DMS53 treated with DMSO at 0.1 percent for 48 hours (cell line): Measurements from ENCODE around the gene ADRB2.
A peak's percentile ranks its signal among the peaks of the same experiment; 100 is the strongest.
"Not testable (repeated sequence)": the region's sequence is repeated elsewhere in the genome, so short reads cannot be mapped to it uniquely, and the experiment has no call there.

Experiments used
- DNase-seq: peaks from one replicate; lab custom pipeline; 2025; ENCODE audit not compliant: unreplicated experiment; lab: John Stamatoyannopoulos, UW

ADRB2 gene

GRCh38 chr5:148826053-148826738 is at the start of gene ADRB2:
TSS of gene ADRB2 (plus strand) at chr5:148826611. CDS start at chr5:148826832, 221 bp downstream.
- peak; percentile 92 for DNase-seq

- no peak for DNase-seq
Measured at GRCh38 chr5:148776780-148777179, 49.6 kb upstream of the ADRB2 start.

DNA sequence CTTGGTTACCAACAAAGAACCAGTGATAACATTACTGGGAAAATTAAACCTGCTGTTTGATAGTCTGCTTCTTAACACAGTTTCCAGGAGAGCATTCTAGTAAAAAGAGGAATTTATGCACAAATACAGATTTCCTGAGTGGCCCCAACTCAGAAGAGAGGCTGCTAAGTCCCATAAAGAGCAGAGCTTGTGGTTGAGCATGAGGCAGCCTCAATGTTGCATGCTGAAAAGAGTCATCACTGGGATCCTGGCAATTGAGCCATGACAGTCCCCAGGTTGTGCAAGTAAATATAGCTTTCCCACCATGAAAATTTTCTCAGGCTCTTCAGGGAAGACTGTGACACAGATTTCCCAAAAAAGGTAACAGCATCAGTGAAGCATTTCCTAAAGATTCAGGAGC is 47.5 kb upstream of the ADRB2 start:
- no peak for DNase-seq

DNA sequence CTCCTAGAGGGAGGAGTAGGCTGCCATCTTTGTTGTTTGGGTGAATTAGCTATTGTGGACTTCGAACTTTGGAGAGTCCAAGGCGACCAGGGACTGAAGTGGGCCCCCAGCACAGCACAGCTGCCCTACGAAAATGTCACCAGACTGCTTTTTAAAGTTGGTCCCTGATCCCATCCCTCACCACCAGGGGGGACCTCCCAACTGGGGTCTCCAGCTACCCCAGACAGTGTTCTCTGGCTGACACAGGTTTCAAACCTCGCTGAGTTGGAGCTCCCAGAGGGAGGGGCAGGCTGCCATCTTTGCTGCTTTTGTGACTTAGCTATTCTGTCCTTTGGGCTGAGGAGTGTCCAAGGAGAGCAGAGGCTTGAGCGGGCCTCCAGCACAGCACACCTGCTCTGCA is 45.7 kb upstream of the ADRB2 start:
- no peak for DNase-seq

DNA sequence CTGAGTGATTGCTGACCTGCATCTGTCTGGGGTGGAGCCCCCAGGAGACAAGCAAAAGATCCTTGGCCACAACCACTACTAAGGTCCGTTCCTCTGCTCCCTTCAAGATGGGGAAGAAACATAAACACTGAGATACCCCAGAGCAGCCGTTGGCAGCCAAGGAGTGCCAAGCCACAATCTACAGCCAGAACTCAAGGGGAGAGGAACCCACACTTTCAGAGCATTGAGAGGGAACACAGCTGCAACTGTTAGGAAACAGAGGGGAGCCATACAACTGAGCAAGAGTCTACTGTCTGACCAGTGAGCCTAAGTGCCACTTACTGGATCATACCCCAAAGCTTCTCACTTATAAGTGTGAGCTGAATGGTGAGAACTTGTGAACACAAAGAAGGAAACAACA is 44.6 kb upstream of the ADRB2 start:
- DNase-seq: no peak

DNA sequence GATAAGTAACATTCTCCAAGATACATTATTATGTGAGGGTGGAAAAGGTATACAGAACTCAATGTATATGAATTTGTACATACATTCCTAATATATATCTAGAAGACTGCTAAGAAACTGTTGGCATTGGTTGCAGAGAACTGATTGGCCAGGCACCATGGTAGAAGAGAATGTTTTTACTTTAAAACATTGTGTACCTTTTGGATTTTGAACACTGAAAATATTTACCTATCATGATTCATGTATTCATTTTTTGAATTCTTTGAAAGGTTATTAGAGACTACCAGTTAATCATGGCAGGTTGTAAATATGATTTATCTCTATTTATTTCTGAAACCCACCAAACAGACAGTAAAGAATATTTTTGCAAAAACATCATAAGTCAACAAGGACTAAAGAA is 41.2 kb upstream of the ADRB2 start:
- no peak for DNase-seq

GRCh38 chr5:148786456-148786855 is 40.0 kb upstream of the ADRB2 start:
- no peak for DNase-seq

GRCh38 chr5:148788636-148789035 is 37.8 kb upstream of the ADRB2 start:
- no peak for DNase-seq

- no peak for DNase-seq
Measured at GRCh38 chr5:148790545-148791333, 35.7 kb upstream of the ADRB2 start.

DNA sequence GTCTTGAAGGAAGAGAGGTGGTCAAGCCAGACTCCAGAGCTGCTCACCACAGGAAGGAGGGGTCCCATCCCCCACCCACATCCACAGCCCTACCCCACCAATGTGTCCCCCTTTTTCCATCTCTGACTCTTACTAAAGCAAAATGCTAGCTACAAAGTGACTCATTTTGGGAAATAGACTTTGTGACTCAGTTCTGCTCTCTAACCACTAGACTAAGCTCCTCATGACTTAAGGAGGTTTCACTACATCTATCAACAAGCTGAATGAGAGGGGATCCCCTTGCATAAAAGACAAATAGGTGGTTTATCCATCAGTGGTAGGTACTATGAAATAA is 35.1 kb upstream of the ADRB2 start:
- no peak for DNase-seq

DNA sequence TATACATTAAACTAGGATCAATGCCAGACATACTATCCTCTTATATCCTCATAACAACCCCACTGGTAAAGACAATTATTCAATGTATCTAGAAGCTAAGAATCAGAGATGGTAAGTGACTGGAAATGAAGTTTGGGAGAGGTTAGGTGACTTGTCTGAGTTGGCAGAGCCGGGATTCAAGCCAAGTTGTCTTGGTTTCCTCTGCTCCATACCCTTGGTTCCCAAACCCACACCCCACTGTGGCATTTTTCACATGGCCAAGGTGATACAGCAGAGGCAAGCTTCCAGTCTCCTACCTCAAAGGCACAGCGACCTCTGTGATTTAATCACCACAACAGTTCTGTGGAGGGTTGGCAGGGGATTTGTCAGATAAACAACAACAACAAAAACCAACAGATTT is 34.7 kb upstream of the ADRB2 start:
- no peak for DNase-seq

GRCh38 chr5:148792744-148793143 is 33.7 kb upstream of the ADRB2 start:
- DNase-seq: no peak

DNA sequence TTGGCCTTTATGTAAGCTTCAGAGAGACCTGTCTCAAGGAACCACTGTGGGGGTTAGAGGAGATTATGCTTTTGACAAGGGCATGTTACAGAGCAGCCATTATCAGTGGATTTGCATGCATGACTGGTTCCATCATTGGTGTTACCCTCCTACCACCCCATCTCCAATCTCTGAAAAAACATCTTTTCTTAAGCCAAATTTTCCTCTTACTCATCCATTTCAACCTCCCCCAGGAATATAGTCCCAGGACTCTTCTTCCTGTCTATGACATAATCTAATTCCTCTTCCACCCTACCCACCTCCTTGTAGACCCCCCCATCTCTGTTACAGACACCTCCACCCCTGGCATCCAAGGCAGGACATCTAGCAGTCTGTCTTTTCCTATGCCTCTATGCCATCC is 33.1 kb upstream of the ADRB2 start:
- DNase-seq: no peak

- DNase-seq: no peak
Measured at GRCh38 chr5:148794275-148794674, 32.1 kb upstream of the ADRB2 start.

DNA sequence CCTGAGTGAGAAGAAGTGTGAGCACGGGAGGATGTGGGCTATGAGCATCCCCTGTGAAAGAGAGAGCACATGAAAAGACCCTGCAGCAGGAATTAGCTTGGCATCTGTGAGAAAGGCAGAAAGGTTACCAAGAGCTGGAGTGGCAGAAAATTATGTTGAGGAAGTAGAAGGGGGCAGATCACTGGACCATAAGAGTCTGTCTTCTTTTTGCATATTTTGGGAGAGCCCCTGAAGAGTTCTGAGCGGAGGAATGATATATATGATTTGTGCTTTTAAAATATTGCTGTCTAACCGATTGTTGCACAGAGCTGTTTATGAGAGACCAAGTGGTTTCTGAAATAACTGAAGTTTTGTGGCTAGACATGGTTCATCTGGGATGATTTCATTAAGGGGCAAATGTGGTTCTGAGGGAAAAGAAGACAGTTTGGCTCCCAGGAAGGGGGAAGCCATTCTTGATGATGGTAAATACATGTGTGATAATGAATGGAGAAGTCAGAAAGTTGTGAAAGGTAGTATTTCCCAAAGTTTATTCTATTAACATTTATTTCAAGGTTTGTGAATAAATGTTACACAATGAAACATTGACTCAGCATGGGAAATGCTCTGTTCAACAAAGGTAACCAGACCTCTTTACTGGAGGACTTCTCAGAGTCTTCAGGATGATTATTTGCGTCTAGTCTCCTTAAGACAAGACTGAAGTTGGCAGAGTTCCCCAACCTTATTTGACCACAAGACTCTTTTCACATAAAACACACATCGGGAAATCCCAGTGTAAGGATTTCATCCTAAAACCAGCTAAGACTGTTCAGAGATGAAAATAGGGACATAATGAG is 31.5 kb upstream of the ADRB2 start:
- no peak for DNase-seq

DNA sequence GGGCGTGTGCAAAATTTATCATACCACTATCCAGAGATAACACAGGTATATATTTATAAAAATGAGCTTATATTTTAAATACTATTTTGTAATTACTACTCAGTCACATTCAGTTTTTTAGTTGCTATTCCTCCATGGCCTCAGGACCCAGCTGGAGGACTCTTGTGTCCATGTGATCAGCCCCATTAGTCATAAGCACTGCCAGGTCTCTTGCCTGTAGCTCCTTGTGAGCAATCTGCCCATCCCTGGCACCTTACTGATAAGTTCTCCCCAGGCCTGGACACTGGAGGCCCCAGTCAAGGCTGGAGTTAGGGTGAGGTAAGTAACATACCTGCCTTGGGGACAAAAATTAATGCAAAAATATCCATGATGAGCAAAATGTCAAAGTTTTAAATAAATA is 29.5 kb upstream of the ADRB2 start:
- DNase-seq: no peak

DNA sequence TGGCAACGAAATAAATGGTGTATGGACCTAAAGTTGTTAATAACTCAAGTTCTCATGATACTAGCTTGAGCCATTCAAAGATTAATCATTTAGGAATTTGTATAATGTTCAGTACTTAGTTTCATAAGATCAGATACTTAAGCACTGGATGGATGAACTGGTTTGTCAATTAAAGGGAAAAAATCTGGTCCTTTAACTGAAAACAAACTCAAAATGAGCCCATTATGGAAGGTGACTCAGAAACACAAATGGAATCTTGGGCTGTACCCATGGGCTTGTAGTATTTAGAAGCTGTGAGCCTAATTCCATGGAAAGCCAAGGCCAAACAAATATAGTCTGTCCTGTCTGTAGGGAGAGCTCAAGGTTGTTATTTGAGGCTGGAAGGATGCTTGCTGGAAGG is 27.6 kb upstream of the ADRB2 start:
- no peak for DNase-seq

DNA sequence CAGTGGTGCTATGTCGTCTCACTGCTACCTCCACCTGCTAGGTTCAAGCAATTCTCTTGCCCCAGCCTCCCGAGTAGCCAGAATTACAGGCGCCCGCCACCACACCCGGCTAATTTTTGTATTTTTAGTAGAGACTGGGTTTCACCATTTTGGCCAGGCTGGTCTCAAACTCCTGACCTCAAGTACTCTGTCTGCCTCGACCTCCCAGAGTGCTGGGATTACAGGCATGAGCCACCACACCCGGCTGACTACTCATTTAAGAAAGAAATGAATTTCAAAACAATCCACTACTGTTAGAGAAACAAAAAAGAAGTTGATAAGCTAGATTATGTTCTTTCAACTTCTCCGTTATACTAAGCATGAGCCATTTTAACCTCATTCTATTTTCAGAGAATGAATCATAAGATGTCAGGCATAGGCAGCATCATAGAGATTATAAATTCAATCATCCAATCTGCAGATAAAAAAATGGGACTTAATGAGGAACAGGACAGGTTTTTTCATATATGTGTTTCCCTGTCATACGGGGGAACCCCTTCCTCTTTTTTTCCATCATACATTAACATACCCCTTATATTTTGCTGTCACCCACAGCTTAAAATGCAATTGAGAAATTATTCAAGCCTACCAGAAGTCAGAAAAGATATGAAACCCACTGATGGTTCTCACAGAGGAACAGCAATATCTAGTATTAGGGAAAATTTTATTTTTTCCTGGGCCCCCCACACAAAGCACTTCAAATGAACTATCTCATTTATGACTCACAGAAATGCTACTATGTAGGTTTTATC is 26.5 kb upstream of the ADRB2 start:
- no peak for DNase-seq

DNA sequence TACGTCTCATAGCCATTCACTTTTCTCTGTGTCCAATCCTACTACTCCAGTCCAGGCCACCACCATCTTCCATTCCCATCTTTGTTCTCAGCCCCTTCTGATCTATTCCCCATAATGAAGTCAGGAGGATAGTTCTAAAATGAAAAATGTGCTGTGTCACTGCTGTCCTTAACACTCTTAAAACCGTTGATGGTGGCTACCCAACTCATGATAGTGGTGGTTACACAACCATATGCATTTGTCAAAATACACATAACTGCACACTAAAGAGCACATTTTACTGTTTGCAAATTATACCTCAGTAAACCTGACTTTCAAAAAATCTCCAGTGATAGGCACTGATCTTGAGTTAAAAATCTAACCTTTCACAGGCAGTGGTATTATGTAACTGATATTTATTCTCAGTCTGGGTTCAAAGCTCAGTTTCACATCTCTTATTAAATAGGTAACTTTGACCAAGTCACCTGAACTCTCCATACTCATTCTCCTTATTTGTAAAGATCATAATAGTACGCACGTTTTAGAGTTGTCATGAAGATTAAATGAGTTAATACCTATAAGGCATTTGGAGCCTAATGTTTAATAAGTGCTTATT is 24.6 kb upstream of the ADRB2 start:
- no peak for DNase-seq

- DNase-seq: not testable (repeated sequence)
Measured at GRCh38 chr5:148803451-148803850, 23.0 kb upstream of the ADRB2 start.

DNA sequence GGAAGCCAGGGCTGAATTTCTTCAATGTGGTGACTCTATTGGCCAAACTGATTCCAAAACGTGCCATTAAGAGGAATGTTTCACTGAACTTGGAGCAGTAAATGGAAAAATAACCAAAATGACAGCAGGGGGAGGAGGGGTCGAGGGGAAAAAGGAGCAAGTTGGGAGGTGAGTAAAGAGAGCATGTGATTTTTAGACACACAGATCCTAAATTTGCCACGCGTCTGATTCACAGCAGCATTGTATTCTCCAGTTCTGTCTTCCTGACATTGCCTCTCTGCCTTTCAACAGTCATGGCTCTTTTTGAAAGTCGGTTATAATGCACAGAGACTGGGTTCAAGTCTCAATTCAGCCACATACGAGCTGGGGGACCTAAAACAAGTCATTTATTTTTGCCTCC is 22.0 kb upstream of the ADRB2 start:
- no peak for DNase-seq
